Suppressor macrophage treated with lipopolysaccharide for 4 hours (primary cell): ENCODE data around the gene WASHC2A.
"Not testable (repeated sequence)": the region's sequence is repeated elsewhere in the genome, so short reads cannot be mapped to it uniquely, and the experiment has no call there.

Source experiments
- DNase-seq: peaks from one replicate; pipeline ENCODE4 v3.0.0-alpha.2; 2020

WASHC2A gene

GRCh38 chr10:50152792-50153272 lies 85.1 kb downstream of the WASHC2A start:
- no peak for DNase-seq

GRCh38 chr10:50157868-50158267 lies 90.1 kb downstream of the WASHC2A start:
- DNase-seq: not testable (repeated sequence)

- peak; percentile 37 for DNase-seq
These were observed 92.1 kb downstream of the WASHC2A start for GRCh38 chr10:50159856-50160255.

- not testable (repeated sequence) for DNase-seq
These were observed 97.3 kb downstream of the WASHC2A start for GRCh38 chr10:50165038-50165437.

- DNase-seq: not testable (repeated sequence)
These were observed 100.1 kb downstream of the WASHC2A start for GRCh38 chr10:50167833-50168232.

GRCh38 chr10:50169506-50169905 lies 101.8 kb downstream of the WASHC2A start:
- not testable (repeated sequence) for DNase-seq

GRCh38 chr10:50174788-50175525 lies 107.2 kb downstream of the WASHC2A start:
- DNase-seq: not testable (repeated sequence)
